ACC112 (cell line): ENCODE data around the gene LRIT1.

Experiments
- H2AFZ ChIP-seq: fragments of 200-600 bp; sonication (generic); one replicate; pipeline ENCODE4 v1.6.0; 2017; ENCODE audit warnings: antibody characterized with exemption, low read length; ENCODE audit not compliant: unreplicated experiment
- H3K27ac ChIP-seq: fragments of 200-600 bp; sonication (generic); 2 replicates; pipeline ENCODE4 v1.5.1; 2014; ENCODE audit warnings: low read depth, mild to moderate bottlenecking, antibody characterized with exemption, low read length, moderate library complexity
- H3K27me3 ChIP-seq: fragments of 200-600 bp; sonication (generic); 2 replicates; pipeline ENCODE4 v1.6.1; 2014; ENCODE audit warnings: mild to moderate bottlenecking, antibody characterized with exemption, low read length, moderate library complexity, mixed read lengths; ENCODE audit not compliant: insufficient read depth
- H3K36me3 ChIP-seq: fragments of 200-600 bp; sonication (generic); 2 replicates; pipeline ENCODE4 v1.6.1; 2016; ENCODE audit warnings: mild to moderate bottlenecking, antibody characterized with exemption, low read length, moderate library complexity, mixed read lengths; ENCODE audit not compliant: insufficient read depth
- H3K4me1 ChIP-seq: fragments of 200-600 bp; sonication (generic); one replicate; pipeline ENCODE4 v1.6.1; 2016; ENCODE audit warnings: low read length, mixed read lengths; ENCODE audit not compliant: insufficient read depth, unreplicated experiment, control insufficient read depth
- H3K4me3 ChIP-seq: fragments of 200-600 bp; sonication (generic); 2 replicates; pipeline ENCODE4 v1.5.1; 2014; ENCODE audit warnings: mild to moderate bottlenecking, low read depth, low read length
- H3K79me2 ChIP-seq: fragments of 200-600 bp; sonication (generic); one replicate; pipeline ENCODE4 v1.6.0; 2016; ENCODE audit warnings: low read length; ENCODE audit not compliant: control insufficient read depth, unreplicated experiment, insufficient read depth

The LRIT1 gene

GRCh38 chr10:84230359-84230758, 11.0 kb downstream of the LRIT1 start:
- H3K4me1 ChIP-seq = no peaks in the 10 kb centered on the region
- H3K79me2 ChIP-seq = no peaks in the 10 kb centered on the region
- H3K27ac ChIP-seq = no peak overlapping the region

GRCh38 chr10:84227810-84228209, 13.5 kb downstream of the LRIT1 start:
- no peak overlapping the region for H3K4me3 ChIP-seq

More at GRCh38 chr10:84230359-84230758, 11.0 kb downstream of the LRIT1 start:
- peaks cover 83% of the 10 kb centered on the region for H3K27me3 ChIP-seq
- no peaks in the 10 kb centered on the region for H3K36me3 ChIP-seq
- no peak overlapping the region for H2AFZ ChIP-seq
- H3K4me3 ChIP-seq = no peak overlapping the region

GRCh38 chr10:84226616-84227015, 14.7 kb downstream of the LRIT1 start:
- H3K4me3 ChIP-seq = no peak overlapping the region
- no peak overlapping the region for H2AFZ ChIP-seq
- no peaks in the 10 kb centered on the region for H3K4me1 ChIP-seq
- H3K27ac ChIP-seq = no peak overlapping the region
- H3K36me3 ChIP-seq = no peaks in the 10 kb centered on the region
- peaks cover 86% of the 10 kb centered on the region for H3K27me3 ChIP-seq
- H3K79me2 ChIP-seq = no peaks in the 10 kb centered on the region

More at GRCh38 chr10:84227810-84228209, 13.5 kb downstream of the LRIT1 start:
- Histone ChIP-seq H2AFZ (no peak overlapping the region), H3K79me2 (no peaks in the 10 kb centered on the region), H3K4me1 (no peaks in the 10 kb centered on the region), H3K27ac (no peak overlapping the region), H3K27me3 (peaks cover 84% of the 10 kb centered on the region), H3K36me3 (no peaks in the 10 kb centered on the region)

- Histone ChIP-seq H3K4me1 (no peaks in the 10 kb centered on the region), H3K4me3 (no peak within 1 kb of the TSS), H2AFZ (no peak within 1 kb of the TSS), H3K36me3 (no peaks in the 10 kb centered on the region), H3K79me2 (no peaks in the 10 kb centered on the region), H3K27ac (no peak within 1 kb of the TSS), H3K27me3 (peaks cover 86% of the 10 kb centered on the region)
Measured at GRCh38 chr10:84225427-84226173, 15.7 kb downstream of the LRIT1 start, which contains the start of gene LRIT2. TSS of gene LRIT2 (minus strand) at chr10:84225544. CDS start at chr10:84225520, 24 bp downstream.

GRCh38 chr10:84224411-84225028, 16.8 kb downstream of the LRIT1 start:
- Histone ChIP-seq H3K36me3 (no peaks in the 10 kb centered on the region), H3K4me1 (no peaks in the 10 kb centered on the region), H3K27ac (no peak overlapping the region), H2AFZ (no peak overlapping the region), H3K4me3 (no peak overlapping the region), H3K79me2 (no peaks in the 10 kb centered on the region), H3K27me3 (peaks cover 85% of the 10 kb centered on the region)

- H3K79me2 ChIP-seq = no peaks in the 10 kb centered on the region
- no peak overlapping the region for H3K27ac ChIP-seq
- H3K36me3 ChIP-seq = no peaks in the 10 kb centered on the region
- H2AFZ ChIP-seq = no peak overlapping the region
- H3K27me3 ChIP-seq = peaks cover 78% of the 10 kb centered on the region
- no peak overlapping the region for H3K4me3 ChIP-seq
- no peaks in the 10 kb centered on the region for H3K4me1 ChIP-seq
Measured at GRCh38 chr10:84221916-84222315, 19.4 kb downstream of the LRIT1 start.

GRCh38 chr10:84217746-84218145, 23.6 kb downstream of the LRIT1 start:
- Histone ChIP-seq H3K27ac (no peak overlapping the region), H3K36me3 (no peaks in the 10 kb centered on the region), H3K27me3 (peaks cover 81% of the 10 kb centered on the region), H3K4me3 (no peak overlapping the region), H2AFZ (no peak overlapping the region), H3K79me2 (no peaks in the 10 kb centered on the region), H3K4me1 (no peaks in the 10 kb centered on the region)

- H3K4me3 ChIP-seq = no peak overlapping the region
Measured at GRCh38 chr10:84216834-84217233, 24.5 kb downstream of the LRIT1 start.

GRCh38 chr10:84214612-84215235, 26.6 kb downstream of the LRIT1 start:
- no peaks in the 10 kb centered on the region for H3K79me2 ChIP-seq
- no peaks in the 10 kb centered on the region for H3K36me3 ChIP-seq
- H3K4me1 ChIP-seq = no peaks in the 10 kb centered on the region
- H2AFZ ChIP-seq = no peak overlapping the region
- peaks cover 75% of the 10 kb centered on the region for H3K27me3 ChIP-seq
- no peak overlapping the region for H3K27ac ChIP-seq
- no peak overlapping the region for H3K4me3 ChIP-seq

More at GRCh38 chr10:84216834-84217233, 24.5 kb downstream of the LRIT1 start:
- Histone ChIP-seq H3K27ac (no peak overlapping the region), H3K4me1 (no peaks in the 10 kb centered on the region), H3K36me3 (no peaks in the 10 kb centered on the region), H3K27me3 (peaks cover 79% of the 10 kb centered on the region), H3K79me2 (no peaks in the 10 kb centered on the region), H2AFZ (no peak overlapping the region)

GRCh38 chr10:84214046-84214572, 27.2 kb downstream of the LRIT1 start:
- Histone ChIP-seq H3K4me3 (no peak overlapping the region), H2AFZ (no peak overlapping the region), H3K27ac (no peak overlapping the region), H3K79me2 (no peaks in the 10 kb centered on the region), H3K4me1 (no peaks in the 10 kb centered on the region), H3K27me3 (peaks cover 74% of the 10 kb centered on the region), H3K36me3 (no peaks in the 10 kb centered on the region)
